ENCODE measurements around the gene LYZL2.

DNA sequence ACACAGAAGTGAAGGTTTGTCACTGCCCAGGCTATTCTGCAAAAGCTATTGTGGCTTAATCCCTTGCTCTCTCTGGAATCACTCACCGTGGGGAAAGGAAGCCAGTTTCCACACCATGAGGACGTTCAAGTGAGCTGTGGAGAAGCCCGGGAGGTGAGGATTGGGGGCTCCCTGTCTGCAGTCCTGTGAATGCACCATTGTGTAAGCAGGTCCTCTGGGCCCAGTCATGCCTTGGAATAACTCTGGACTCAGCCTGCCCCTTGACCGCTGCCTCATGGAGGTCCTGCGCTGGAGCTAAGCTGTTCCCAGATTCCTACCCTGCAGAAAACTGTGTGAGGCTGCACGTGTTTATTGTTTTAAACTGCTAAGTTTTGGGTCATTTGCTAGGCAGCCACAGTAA, 33.5 kb downstream of the LYZL2 start:
- no peak for TF ChIP-seq CTCF (IDR thresholded peaks at IDR 0.05; ENCODE audit: control extremely low read depth in 1 of 3, insufficient read depth in 1 of 3, low read depth in 1 of 3, low read length in 3 of 3)
- TF ChIP-seq HDAC2 (IDR thresholded peaks at IDR 0.05; ENCODE audit: borderline replicate concordance in 1 of 2, low read depth in 2 of 2, low read length in 2 of 2), result no peak
- no peak for TF ChIP-seq KDM1A (IDR thresholded peaks at IDR 0.05; ENCODE audit: borderline replicate concordance, low read length)
- TF ChIP-seq CBX5 (IDR thresholded peaks at IDR 0.05; ENCODE audit: low read depth, low read length), result no peak
- TF ChIP-seq TAF1 (IDR thresholded peaks at IDR 0.05; ENCODE audit: low read depth, low read length), result no peak
- no peak for TF ChIP-seq NANOG (IDR thresholded peaks at IDR 0.05; ENCODE audit: insufficient read depth, low read depth, low read length, poor library complexity, severe bottlenecking)
- TF ChIP-seq SP2 (IDR thresholded peaks at IDR 0.05; ENCODE audit: low read length), result no peak
- TF ChIP-seq MAFK (IDR thresholded peaks at IDR 0.05; ENCODE audit: low read depth, low read length), result no peak
- TF ChIP-seq POLR2A (IDR thresholded peaks at IDR 0.05; ENCODE audit: control extremely low read depth in 1 of 2, low read depth in 2 of 2, low read length in 2 of 2), result no peak
